ENCODE measurements around the gene SUGP2. TPM values are rescaled to one million over a fixed set of nuclear protein-coding genes. Genes with fewer than 3 reads are reported as not detected.

SUGP2 gene
- total and polyA plus RNA-seq, 9 of the 15 experiments (the other 6 are each of a cell fraction or from before 2014, with no cell fraction given) = 13.1 to 101 (median 63.1) TPM

- TF ChIP-seq ZFP36 (IDR thresholded peaks at IDR 0.05; ENCODE audit: low read depth, low read length, partially characterized antibody) (no peak), ZNF124 (CRISPR knock-in tag; IDR thresholded peaks at IDR 0.05) (no peak), SP2 (IDR thresholded peaks at IDR 0.05; ENCODE audit: extremely low read depth, low read depth, low read length, poor library complexity, severe bottlenecking) (no peak), ZNF143 (CRISPR knock-in tag; IDR thresholded peaks at IDR 0.05) (no peak), RBFOX2 (IDR thresholded peaks at IDR 0.05; ENCODE audit: low read depth, low read length) (no peak), OTX1 (CRISPR knock-in tag; IDR thresholded peaks at IDR 0.05) (no peak), DACH1 (IDR thresholded peaks at IDR 0.05; ENCODE audit: partially characterized antibody) (no peak), ZNF3 (CRISPR knock-in tag; IDR thresholded peaks at IDR 0.05) (no peak), GABPB1 (CRISPR knock-in tag; IDR thresholded peaks at IDR 0.05) (no peak), ZBTB2 (IDR thresholded peaks at IDR 0.05) (no peak), HOMEZ (CRISPR knock-in tag; IDR thresholded peaks at IDR 0.05) (no peak), ZNF785 (CRISPR knock-in tag; IDR thresholded peaks at IDR 0.05) (no peak), RBM39 (optimal IDR thresholded peaks at IDR 0.05; ENCODE audit: low read depth, low read length) (no peak), NR1H2 (CRISPR knock-in tag; IDR thresholded peaks at IDR 0.05) (no peak)
- DNase-seq (ENCODE audit: extremely low read depth in 1 of 4, low spot score in 3 of 4) (no peak), ATAC-seq (no peak), FAIRE-seq (no peak)
- in situ Hi-C loops (cut with MboI) (no loop called here), intact Hi-C loops (cut with micrococcal nuclease) (no loop called here)
- Histone ChIP-seq H3K9me3 (replicated peaks; ENCODE audit: control insufficient read depth, insufficient read depth, low read depth, low read length) (no peaks in the 10 kb centered on the region), H3K4me1 (replicated peaks in 1 of 2; ENCODE audit: control insufficient read depth in 2 of 2, insufficient read depth in 2 of 2, low read length in 2 of 2) (peaks cover 0 to 4% of the 10 kb centered on the region in 2 experiments; a peak in 1 of 5 replicates), H4K20me1 (replicated peaks; ENCODE audit: control insufficient read depth, insufficient read depth, low read length) (peaks cover 7% of the 10 kb centered on the region; the same call in 1 of the 2 replicates), H3K27me3 (ENCODE audit: control insufficient read depth in 2 of 2, insufficient read depth in 2 of 2, low read length in 2 of 2) (peaks cover 11 to 29% of the 10 kb centered on the region in 2 experiments; a peak in 3 of 5 replicates), H3K79me2 (ENCODE audit: control insufficient read depth, insufficient read depth, low read length) (no peaks in the 10 kb centered on the region), H3K27ac (ENCODE audit: extremely low read depth, low read depth, low read length) (no peak overlapping the region), H3K4me2 (ENCODE audit: insufficient read depth, low read length) (no peak overlapping the region), H2AFZ (ENCODE audit: low read depth, low read length) (no peak overlapping the region), H3K9ac (ENCODE audit: insufficient read depth in 1 of 2, low read depth in 2 of 2, low read length in 2 of 2) (no peak overlapping the region), H3K9me1 (ENCODE audit: control insufficient read depth, insufficient read depth, low read length) (no peaks in the 10 kb centered on the region), H3K4me3 (no peak overlapping the region), H3K36me3 (ENCODE audit: control insufficient read depth, insufficient read depth, low read length) (no peaks in the 10 kb centered on the region)
- no TSS peak for BruUV-seq (replicated peaks)
- 0% methylated on average over 2 of the region's 2 CpGs for WGBS (ENCODE audit: insufficient coverage, low coverage, missing lambda C conversion rate)
- CTCF ChIA-PET (ENCODE audit: low intra/inter-chr PET ratio) = no interaction called here
- POLR2A ChIA-PET = interaction anchor here (0.6 to 0.9 kb wide), 2 partner anchors 63 to 205 kb away, joined by 3 to 4 read pairs; partner anchors contain the start of genes COPE and DDX49
These were observed 50.6 kb downstream of the SUGP2 start for GRCh38 chr19:18982669-18983068.

Measured in K562 (cell line).